ENCODE results near the gene WDR7.

Gene WDR7

GRCh38 chr18:56662502-56662901, 11.3 kb downstream of the WDR7 start:
- no peaks in the 10 kb centered on the region for H3F3A ChIP-seq (ENCODE audit: insufficient read depth, low read length)
- H3K4me3 ChIP-seq (ENCODE audit: low read depth, low read length, poor library complexity, severe bottlenecking): no peak overlapping the region
- H4K20me1 ChIP-seq (ENCODE audit: insufficient read depth, low read length): no peaks in the 10 kb centered on the region
- TF ChIP-seq CTCF (IDR thresholded peaks at IDR 0.05; ENCODE audit: low read length) (no peak), EZH2 (IDR thresholded peaks at IDR 0.05; ENCODE audit: borderline replicate concordance, low read length) (no peak)
- peaks cover 10% of the 10 kb centered on the region for H3K36me3 ChIP-seq (ENCODE audit: insufficient read depth, low read length)
- H3K9ac ChIP-seq (ENCODE audit: low read length): no peak overlapping the region
- H3K27me3 ChIP-seq (ENCODE audit: insufficient read depth, low read length): no peaks in the 10 kb centered on the region
- H3K9me3 ChIP-seq (ENCODE audit: low read length): no peaks in the 10 kb centered on the region
- H3K9me2 ChIP-seq (ENCODE audit: low read depth, low read length): no peaks in the 10 kb centered on the region
- H3K79me2 ChIP-seq (ENCODE audit: insufficient read depth, low read length): peaks cover 7% of the 10 kb centered on the region
- peaks cover 19% of the 10 kb centered on the region for H3K4me1 ChIP-seq (ENCODE audit: insufficient read depth, low read length, severe bottlenecking)
- no peak overlapping the region for H3K27ac ChIP-seq (ENCODE audit: low read depth, low read length, poor library complexity, severe bottlenecking)
- no peak overlapping the region for H3K4me2 ChIP-seq (ENCODE audit: low read length)
- no peak overlapping the region for H2AFZ ChIP-seq (ENCODE audit: low read length)

- Histone ChIP-seq H3K4me3 (ENCODE audit: low read depth, low read length, poor library complexity, severe bottlenecking) (no peak overlapping the region), H3K27me3 (ENCODE audit: insufficient read depth, low read length) (no peaks in the 10 kb centered on the region), H3K9me3 (ENCODE audit: low read length) (no peaks in the 10 kb centered on the region), H3K9ac (ENCODE audit: low read length) (no peak overlapping the region), H3K27ac (ENCODE audit: low read depth, low read length, poor library complexity, severe bottlenecking) (no peak overlapping the region), H4K20me1 (ENCODE audit: insufficient read depth, low read length) (no peaks in the 10 kb centered on the region), H3F3A (ENCODE audit: insufficient read depth, low read length) (no peaks in the 10 kb centered on the region), H3K79me2 (ENCODE audit: insufficient read depth, low read length) (peaks cover 7% of the 10 kb centered on the region), H2AFZ (ENCODE audit: low read length) (no peak overlapping the region), H3K4me2 (ENCODE audit: low read length) (no peak overlapping the region), H3K4me1 (ENCODE audit: insufficient read depth, low read length, severe bottlenecking) (peaks cover 19% of the 10 kb centered on the region), H3K36me3 (ENCODE audit: insufficient read depth, low read length) (peaks cover 10% of the 10 kb centered on the region), H3K9me2 (ENCODE audit: low read depth, low read length) (no peaks in the 10 kb centered on the region)
- no peak for TF ChIP-seq EZH2 (IDR thresholded peaks at IDR 0.05; ENCODE audit: borderline replicate concordance, low read length)
- TF ChIP-seq CTCF (IDR thresholded peaks at IDR 0.05; ENCODE audit: low read length): no peak
Measured at GRCh38 chr18:56662902-56663301, 11.7 kb downstream of the WDR7 start.

- H3K79me2 ChIP-seq (ENCODE audit: insufficient read depth, low read length): peaks cover 24% of the 10 kb centered on the region
- H3K4me3 ChIP-seq (ENCODE audit: low read depth, low read length, poor library complexity, severe bottlenecking): no peak overlapping the region
- no peaks in the 10 kb centered on the region for H3K9me3 ChIP-seq (ENCODE audit: low read length)
- peaks cover 6% of the 10 kb centered on the region for H3K4me1 ChIP-seq (ENCODE audit: insufficient read depth, low read length, severe bottlenecking)
- H2AFZ ChIP-seq (ENCODE audit: low read length): no peak overlapping the region
- H3K4me2 ChIP-seq (ENCODE audit: low read length): no peak overlapping the region
- no peak overlapping the region for H3K27ac ChIP-seq (ENCODE audit: low read depth, low read length, poor library complexity, severe bottlenecking)
- H4K20me1 ChIP-seq (ENCODE audit: insufficient read depth, low read length): no peaks in the 10 kb centered on the region
- TF ChIP-seq CTCF (IDR thresholded peaks at IDR 0.05; ENCODE audit: low read length): no peak
- no peak for TF ChIP-seq EZH2 (IDR thresholded peaks at IDR 0.05; ENCODE audit: borderline replicate concordance, low read length)
- no peak overlapping the region for H3K9ac ChIP-seq (ENCODE audit: low read length)
- H3K9me2 ChIP-seq (ENCODE audit: low read depth, low read length): no peaks in the 10 kb centered on the region
- H3K36me3 ChIP-seq (ENCODE audit: insufficient read depth, low read length): peaks cover 14% of the 10 kb centered on the region
- H3F3A ChIP-seq (ENCODE audit: insufficient read depth, low read length): no peaks in the 10 kb centered on the region
- H3K27me3 ChIP-seq (ENCODE audit: insufficient read depth, low read length): no peaks in the 10 kb centered on the region
Measured at GRCh38 chr18:56672391-56672790, 21.2 kb downstream of the WDR7 start.

All from OCI-LY1 (cell line).